BJ (cell line): ENCODE results near the gene JPT1. TPM values are rescaled to one million over a fixed set of nuclear protein-coding genes. Genes with fewer than 3 reads are reported as not detected.

Source experiments
- CTCF ChIA-PET: fragments of 350-600 bp; formaldehyde crosslinking; extraction: SDS; loops from one replicate; lab custom pipeline; 2021; ENCODE audit warnings: antibody characterized with exemption, inconsistent platforms; lab: Yijun Ruan, JAX
- POLR2A ChIA-PET: fragments of 300-600 bp; sonication (Branson Sonifier 250); formaldehyde crosslinking; extraction: SDS; loops from one replicate; lab custom pipeline; 2021; ENCODE audit warnings: antibody characterized with exemption; lab: Charles Lee
- DNase-seq: peaks from one replicate; pipeline ENCODE4 v3.0.0-alpha.2; 2011; ENCODE audit warnings: low read depth
- H3K27me3 ChIP-seq: 2 replicates; pipeline ENCODE4 v1.6.0; 2011; ENCODE audit warnings: low read length; ENCODE audit not compliant: control insufficient read depth, insufficient read depth
- H3K36me3 ChIP-seq: 2 replicates; pipeline ENCODE4 v1.5.1; 2011; ENCODE audit warnings: low read length; ENCODE audit not compliant: control insufficient read depth, insufficient read depth
- H3K4me3 ChIP-seq: 2 replicates; pipeline ENCODE4 v1.5.1; 2011; ENCODE audit warnings: low read depth, mild to moderate bottlenecking, control low read depth, low read length
- polyA plus RNA-seq: library from polyadenylated mRNA; depleted of rRNA; stranded (reverse); fragments of >200 nt; gene quantifications from 2 replicates; pipeline ENCODE4 v1.2.3, GENCODE V29; 2011
- TF ChIP-seq, protein P1 (sequence below): IDR thresholded peaks from 2 replicates; pipeline ENCODE4 v1.5.1; 2011; ENCODE audit warnings: low read depth, mild to moderate bottlenecking, control low read depth, inconsistent platforms, low read length, moderate library complexity; ENCODE audit not compliant: insufficient read depth

JPT1 gene
- polyA plus RNA-seq, 1 experiment: 111 TPM

DNA sequence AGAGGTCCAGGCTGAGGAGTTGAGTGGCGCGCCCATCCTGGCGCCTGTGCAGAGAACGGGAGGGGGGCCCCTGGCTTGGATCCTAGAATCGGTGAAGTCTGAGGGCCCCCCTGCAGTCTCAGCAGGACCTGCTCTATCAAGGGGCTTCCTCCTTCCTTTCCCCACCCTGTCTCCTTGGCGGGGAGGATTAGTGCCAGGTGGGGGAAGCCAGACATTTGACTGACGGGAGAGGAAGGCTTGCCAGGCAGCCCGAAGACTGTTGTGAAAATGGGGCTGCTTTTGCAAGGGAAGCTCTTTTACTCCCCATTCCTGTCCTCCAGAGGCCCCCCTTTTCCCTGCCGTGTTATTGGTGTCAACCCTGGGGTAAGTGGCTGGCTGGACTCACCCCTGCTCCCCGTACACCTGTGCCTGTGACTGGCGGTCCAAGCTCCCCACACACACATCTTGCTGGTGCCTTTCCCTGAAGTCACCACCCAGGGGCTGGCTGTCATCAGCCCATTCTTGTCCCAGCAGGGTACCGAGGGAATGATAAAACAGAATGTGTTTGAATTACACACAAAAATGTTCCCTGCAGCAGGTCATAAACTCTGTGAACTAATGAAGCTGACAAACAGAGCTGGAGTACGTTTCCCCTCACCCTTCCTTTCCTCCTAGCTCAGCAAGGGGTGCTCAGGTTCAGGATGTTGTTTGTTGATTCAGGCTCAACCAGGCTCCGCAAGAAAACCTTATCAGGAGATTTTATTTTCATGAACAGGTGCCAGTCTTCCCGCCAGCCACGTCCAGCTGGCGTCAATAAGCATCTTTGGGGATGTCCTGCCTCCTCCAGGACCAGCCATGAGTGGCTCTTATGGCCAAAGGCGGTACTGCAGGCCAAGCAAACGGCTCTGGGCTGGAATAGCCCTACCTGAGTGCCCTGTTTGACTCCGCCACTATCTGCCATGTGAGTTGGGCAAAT is 48.9 kb downstream of the JPT1 start:
- TF ChIP-seq, protein P1, sequence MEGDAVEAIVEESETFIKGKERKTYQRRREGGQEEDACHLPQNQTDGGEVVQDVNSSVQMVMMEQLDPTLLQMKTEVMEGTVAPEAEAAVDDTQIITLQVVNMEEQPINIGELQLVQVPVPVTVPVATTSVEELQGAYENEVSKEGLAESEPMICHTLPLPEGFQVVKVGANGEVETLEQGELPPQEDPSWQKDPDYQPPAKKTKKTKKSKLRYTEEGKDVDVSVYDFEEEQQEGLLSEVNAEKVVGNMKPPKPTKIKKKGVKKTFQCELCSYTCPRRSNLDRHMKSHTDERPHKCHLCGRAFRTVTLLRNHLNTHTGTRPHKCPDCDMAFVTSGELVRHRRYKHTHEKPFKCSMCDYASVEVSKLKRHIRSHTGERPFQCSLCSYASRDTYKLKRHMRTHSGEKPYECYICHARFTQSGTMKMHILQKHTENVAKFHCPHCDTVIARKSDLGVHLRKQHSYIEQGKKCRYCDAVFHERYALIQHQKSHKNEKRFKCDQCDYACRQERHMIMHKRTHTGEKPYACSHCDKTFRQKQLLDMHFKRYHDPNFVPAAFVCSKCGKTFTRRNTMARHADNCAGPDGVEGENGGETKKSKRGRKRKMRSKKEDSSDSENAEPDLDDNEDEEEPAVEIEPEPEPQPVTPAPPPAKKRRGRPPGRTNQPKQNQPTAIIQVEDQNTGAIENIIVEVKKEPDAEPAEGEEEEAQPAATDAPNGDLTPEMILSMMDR: peak; percentile 77
- no peaks in the 10 kb centered on the region for H3K27me3 ChIP-seq
- DNase-seq: no peak
- H3K36me3 ChIP-seq: peaks cover 12% of the 10 kb centered on the region
- CTCF ChIA-PET: interaction anchor here (0.6 to 4.7 kb wide), 29 partner anchors 9 to 169 kb away, joined by 3 to 47 read pairs (median 4); partner anchors contain the start of genes MIF4GD, NT5C and SLC16A5
- POLR2A ChIA-PET: interaction anchor here (0.5 to 0.6 kb wide), 2 partner anchors 32 to 117 kb away, joined by 3 to 4 read pairs; no protein-coding TSS in a partner anchor
- H3K4me3 ChIP-seq: no peak overlapping the region

GRCh38 chr17:75103601-75104554 is 50.4 kb downstream of the JPT1 start:
- TF ChIP-seq, protein P1: no peak
- ChIA-PET POLR2A (no interaction called here), CTCF (interaction anchor here (0.8 to 4.7 kb wide), 11 partner anchors 10 to 142 kb away, joined by 3 to 47 read pairs (median 4); partner anchors contain the start of gene NT5C)
- Histone ChIP-seq H3K27me3 (no peaks in the 10 kb centered on the region), H3K4me3 (no peak overlapping the region), H3K36me3 (peaks cover 20% of the 10 kb centered on the region)
- DNase-seq: no peak

GRCh38 chr17:75102385-75102821 is 51.9 kb downstream of the JPT1 start:
- TF ChIP-seq, protein P1: no peak
- ChIA-PET POLR2A (no interaction called here), CTCF (no interaction called here)
- Histone ChIP-seq H3K36me3 (peaks cover 25% of the 10 kb centered on the region), H3K4me3 (no peak overlapping the region), H3K27me3 (no peaks in the 10 kb centered on the region)
- DNase-seq: no peak

- CTCF ChIA-PET: interaction anchor here (0.6 kb wide), 1 partner anchor 14 kb away, joined by 4 read pairs; no protein-coding TSS in a partner anchor
- Histone ChIP-seq H3K4me3 (no peak overlapping the region), H3K27me3 (no peaks in the 10 kb centered on the region), H3K36me3 (peaks cover 22% of the 10 kb centered on the region)
- POLR2A ChIA-PET: no interaction called here
- TF ChIP-seq, protein P1: no peak
- DNase-seq: no peak
Measured at GRCh38 chr17:75099881-75100595, 54.3 kb downstream of the JPT1 start.
